MCF 10A (cell line): ENCODE data around the gene ZNF532. TPM values are rescaled to one million over a fixed set of nuclear protein-coding genes. Genes with fewer than 3 reads are reported as not detected.

Experiments used
- BruUV-seq: library from RNA; stranded (reverse); fragments of 400-500 nt; replicated peaks from 2 replicates; lab custom pipeline; 2021; lab: Mats Ljungman, UMichigan
- CTCF ChIA-PET: fragments of 300-600 bp; sonication (Branson Sonifier 250); formaldehyde crosslinking; extraction: SDS; loops from one replicate; lab custom pipeline; 2021; ENCODE audit warnings: antibody characterized with exemption, inconsistent platforms; lab: Yijun Ruan, JAX
- POLR2A ChIA-PET: fragments of 300-600, 350-650 bp; sonication (Branson Sonifier 250); formaldehyde crosslinking; extraction: SDS; loops from one replicate; lab custom pipeline; 2020; ENCODE audit warnings: antibody characterized with exemption, inconsistent platforms; lab: Yijun Ruan, JAX
- DNase-seq: peaks from one replicate; pipeline ENCODE4 v3.0.0-alpha.2; 2018; ENCODE audit not compliant: unreplicated experiment
- H3K27ac Mint-ChIP-seq: one replicate; pipeline ENCODE4 v1.8.0; 2022; ENCODE audit warnings: mild to moderate bottlenecking, low read depth, mixed read lengths; ENCODE audit not compliant: unreplicated experiment
- H3K27me3 Mint-ChIP-seq: one replicate; pipeline ENCODE4 v1.8.0; 2022; ENCODE audit warnings: mixed read lengths; ENCODE audit not compliant: insufficient read depth, unreplicated experiment
- H3K36me3 Mint-ChIP-seq: one replicate; pipeline ENCODE4 v1.8.0; 2022; ENCODE audit warnings: mild to moderate bottlenecking, moderate library complexity, mixed read lengths; ENCODE audit not compliant: insufficient read depth, unreplicated experiment
- H3K4me1 Mint-ChIP-seq: one replicate; pipeline ENCODE4 v1.8.0; 2022; ENCODE audit warnings: mixed read lengths; ENCODE audit not compliant: insufficient read depth, unreplicated experiment
- H3K4me3 Mint-ChIP-seq: one replicate; pipeline ENCODE4 v1.8.0; 2022; ENCODE audit warnings: mild to moderate bottlenecking, moderate library complexity, mixed read lengths; ENCODE audit not compliant: unreplicated experiment
- H3K9me3 Mint-ChIP-seq: one replicate; pipeline ENCODE4 v1.8.0; 2022; ENCODE audit warnings: mixed read lengths; ENCODE audit not compliant: unreplicated experiment
- intact Hi-C: fragments of 100-400 bp; cut with micrococcal nuclease; formaldehyde crosslinking; loops from 2 replicates; pipeline ENCODE4 v1.14.1; 2022
- total RNA-seq: library from RNA; stranded (reverse); gene quantifications from 2 replicates; pipeline ENCODE4 v1.2.3, GENCODE V29; 2022
- TF ChIP-seq, protein P1 (sequence below): fragments of 200-600 bp; IDR thresholded peaks from one replicate; pipeline ENCODE4 v1.8.0; 2022; ENCODE audit warnings: antibody characterized with exemption, mild to moderate bottlenecking; ENCODE audit not compliant: unreplicated experiment

The ZNF532 gene
- total RNA-seq, 1 experiment from 2014 or later, result 64.1 TPM

DNA sequence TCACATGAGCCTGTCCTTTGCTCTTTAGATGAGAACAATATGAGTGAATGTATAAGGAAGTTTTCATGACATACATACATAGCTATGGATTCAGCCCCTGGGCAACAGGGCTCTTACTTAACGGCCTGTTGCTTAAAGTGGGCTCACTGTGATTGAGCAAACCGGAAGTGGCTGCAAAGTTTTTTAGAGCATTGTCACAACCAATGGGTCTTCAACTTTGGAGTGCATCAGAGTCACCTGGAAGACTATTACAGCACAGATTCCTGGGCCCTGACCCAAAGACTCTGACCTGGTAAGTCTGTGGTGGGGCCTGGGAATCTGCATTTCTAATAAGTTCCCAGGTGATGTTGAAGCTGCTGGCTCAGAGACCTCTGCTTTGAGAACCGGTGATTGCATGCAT lies 168.7 kb downstream of the ZNF532 start:
- intact Hi-C loops, result no loop called here
- no peaks in the 10 kb centered on the region for H3K4me1 Mint-ChIP-seq
- no peak for DNase-seq
- H3K9me3 Mint-ChIP-seq, result no peaks in the 10 kb centered on the region
- H3K27me3 Mint-ChIP-seq, result no peaks in the 10 kb centered on the region
- TF ChIP-seq, protein P1, sequence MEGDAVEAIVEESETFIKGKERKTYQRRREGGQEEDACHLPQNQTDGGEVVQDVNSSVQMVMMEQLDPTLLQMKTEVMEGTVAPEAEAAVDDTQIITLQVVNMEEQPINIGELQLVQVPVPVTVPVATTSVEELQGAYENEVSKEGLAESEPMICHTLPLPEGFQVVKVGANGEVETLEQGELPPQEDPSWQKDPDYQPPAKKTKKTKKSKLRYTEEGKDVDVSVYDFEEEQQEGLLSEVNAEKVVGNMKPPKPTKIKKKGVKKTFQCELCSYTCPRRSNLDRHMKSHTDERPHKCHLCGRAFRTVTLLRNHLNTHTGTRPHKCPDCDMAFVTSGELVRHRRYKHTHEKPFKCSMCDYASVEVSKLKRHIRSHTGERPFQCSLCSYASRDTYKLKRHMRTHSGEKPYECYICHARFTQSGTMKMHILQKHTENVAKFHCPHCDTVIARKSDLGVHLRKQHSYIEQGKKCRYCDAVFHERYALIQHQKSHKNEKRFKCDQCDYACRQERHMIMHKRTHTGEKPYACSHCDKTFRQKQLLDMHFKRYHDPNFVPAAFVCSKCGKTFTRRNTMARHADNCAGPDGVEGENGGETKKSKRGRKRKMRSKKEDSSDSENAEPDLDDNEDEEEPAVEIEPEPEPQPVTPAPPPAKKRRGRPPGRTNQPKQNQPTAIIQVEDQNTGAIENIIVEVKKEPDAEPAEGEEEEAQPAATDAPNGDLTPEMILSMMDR, result no peak
- ChIA-PET POLR2A (no interaction called here), CTCF (interaction anchor here (0.6 to 0.7 kb wide), 2 partner anchors 138 to 274 kb away, joined by 3 to 5 read pairs; no protein-coding TSS in a partner anchor)
- no peak overlapping the region for H3K4me3 Mint-ChIP-seq
- H3K36me3 Mint-ChIP-seq, result no peaks in the 10 kb centered on the region
- no peak overlapping the region for H3K27ac Mint-ChIP-seq
- BruUV-seq, result no TSS peak

DNA sequence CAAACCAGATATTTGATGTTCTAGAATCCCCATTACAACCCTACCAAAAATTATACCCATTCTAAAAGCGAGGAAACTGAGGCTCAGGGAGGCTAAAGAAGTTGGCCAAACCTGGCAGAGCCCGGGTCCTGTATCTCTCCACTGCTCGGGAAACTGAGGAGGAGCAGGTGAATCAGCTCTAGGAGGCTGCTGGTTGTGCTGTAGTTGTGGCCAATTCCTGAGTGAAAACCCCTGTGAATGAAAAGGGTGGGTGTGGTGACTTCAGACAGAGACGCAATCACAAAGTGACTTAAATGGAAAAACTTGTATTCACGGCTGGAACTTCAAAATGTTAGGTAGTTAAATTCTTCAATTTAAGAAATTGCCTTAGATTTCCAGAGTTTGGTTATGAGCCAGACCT lies 169.3 kb downstream of the ZNF532 start:
- ChIA-PET POLR2A (no interaction called here), CTCF (no interaction called here)
- no peak overlapping the region for H3K27ac Mint-ChIP-seq
- H3K36me3 Mint-ChIP-seq, result no peaks in the 10 kb centered on the region
- no TSS peak for BruUV-seq
- no peak overlapping the region for H3K4me3 Mint-ChIP-seq
- H3K27me3 Mint-ChIP-seq, result no peaks in the 10 kb centered on the region
- H3K4me1 Mint-ChIP-seq, result no peaks in the 10 kb centered on the region
- no peaks in the 10 kb centered on the region for H3K9me3 Mint-ChIP-seq
- DNase-seq, result no peak
- TF ChIP-seq, protein P1, result no peak
- intact Hi-C loops, result no loop called here

DNA sequence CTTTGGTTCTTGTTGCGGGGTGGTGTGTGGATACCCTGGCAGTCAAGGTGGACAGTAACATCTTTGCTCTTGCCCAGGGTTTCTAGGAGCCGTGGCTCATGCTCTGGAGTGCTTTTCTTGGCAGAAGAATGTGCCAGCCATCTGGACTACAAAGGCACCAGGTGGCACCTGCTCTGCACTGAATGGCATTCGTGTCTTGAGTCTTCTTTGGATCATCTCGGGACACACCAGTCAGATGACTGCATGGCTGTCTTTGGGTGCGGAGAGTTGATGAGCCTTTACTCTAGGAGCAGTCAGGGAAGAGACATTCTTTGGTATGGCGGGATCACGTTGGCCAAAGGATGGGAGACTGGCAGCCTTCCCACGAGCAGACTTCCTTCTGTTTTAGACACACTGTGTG lies 170.9 kb downstream of the ZNF532 start:
- Mint-ChIP-seq H3K27ac (no peak overlapping the region), H3K4me1 (no peaks in the 10 kb centered on the region), H3K36me3 (no peaks in the 10 kb centered on the region), H3K9me3 (no peaks in the 10 kb centered on the region), H3K4me3 (no peak overlapping the region), H3K27me3 (no peaks in the 10 kb centered on the region)
- no TSS peak for BruUV-seq
- intact Hi-C loops, result no loop called here
- no peak for DNase-seq
- TF ChIP-seq, protein P1, result no peak
- ChIA-PET POLR2A (no interaction called here), CTCF (no interaction called here)

Other genes with a start within 250 kb of the ZNF532 start
- gene ALPK2, start 235.8 kb upstream of the ZNF532 start, total RNA-seq, result 0.16 and 0.37 TPM in 2 replicates
- gene MALT1, start 193.4 kb upstream of the ZNF532 start, total RNA-seq, result 28.5 and 33.0 TPM in 2 replicates